Measurements from ENCODE around the gene PSTPIP2.

PSTPIP2 gene

GRCh38 chr18:46060359-46060841 is 11.7 kb downstream of the PSTPIP2 start:
- peak overlapping the region; percentile 58 for H3K27ac ChIP-seq
- no peaks in the 10 kb centered on the region for H3K27me3 ChIP-seq
- no peak for TF ChIP-seq CTCF (IDR thresholded peaks at IDR 0.05)
- H3K36me3 ChIP-seq = no peaks in the 10 kb centered on the region
- peaks cover 41 to 46% of the 10 kb centered on the region in 2 experiments for H3K4me1 ChIP-seq (ENCODE audit: control insufficient read depth in 1 of 2, insufficient read depth in 1 of 2, low read depth in 1 of 2, low read length in 1 of 2)
- H3K4me3 ChIP-seq (ENCODE audit: low read depth in 1 of 2, low read length in 1 of 2) = no peak overlapping the region
- H3K9me3 ChIP-seq = no peaks in the 10 kb centered on the region

- Histone ChIP-seq H3K27ac (peak overlapping the region; percentile 63), H3K36me3 (no peaks in the 10 kb centered on the region), H3K9me3 (no peaks in the 10 kb centered on the region), H3K27me3 (no peaks in the 10 kb centered on the region), H3K4me1 (ENCODE audit: control insufficient read depth in 1 of 2, insufficient read depth in 1 of 2, low read depth in 1 of 2, low read length in 1 of 2) (peaks cover 37 to 45% of the 10 kb centered on the region in 2 experiments), H3K4me3 (ENCODE audit: low read depth in 1 of 2, low read length in 1 of 2) (no peak overlapping the region)
- TF ChIP-seq CTCF (IDR thresholded peaks at IDR 0.05) = no peak
Observed at GRCh38 chr18:46055838-46056230, 16.2 kb downstream of the PSTPIP2 start.

- no peaks in the 10 kb centered on the region for H3K36me3 ChIP-seq
- H3K4me3 ChIP-seq (ENCODE audit: low read depth in 1 of 2, low read length in 1 of 2) = no peak overlapping the region
- H3K27me3 ChIP-seq = no peaks in the 10 kb centered on the region
- no peaks in the 10 kb centered on the region for H3K9me3 ChIP-seq
- H3K27ac ChIP-seq = peak overlapping the region; percentile 63
- TF ChIP-seq CTCF (IDR thresholded peaks at IDR 0.05) = no peak
- H3K4me1 ChIP-seq (ENCODE audit: control insufficient read depth in 1 of 2, insufficient read depth in 1 of 2, low read depth in 1 of 2, low read length in 1 of 2) = peaks cover 30 to 39% of the 10 kb centered on the region in 2 experiments
Observed at GRCh38 chr18:46054956-46055837, 16.9 kb downstream of the PSTPIP2 start.

- no peak for TF ChIP-seq CTCF (IDR thresholded peaks at IDR 0.05)
- no peak overlapping the region for H3K4me3 ChIP-seq (ENCODE audit: low read depth in 1 of 2, low read length in 1 of 2)
- H3K9me3 ChIP-seq = no peaks in the 10 kb centered on the region
- H3K36me3 ChIP-seq = no peaks in the 10 kb centered on the region
- H3K27me3 ChIP-seq = no peaks in the 10 kb centered on the region
- H3K4me1 ChIP-seq (ENCODE audit: control insufficient read depth in 1 of 2, insufficient read depth in 1 of 2, low read depth in 1 of 2, low read length in 1 of 2) = peaks cover 32 to 37% of the 10 kb centered on the region in 2 experiments
- peak overlapping the region; percentile 5 for H3K27ac ChIP-seq
Observed at GRCh38 chr18:46053368-46054095, 18.5 kb downstream of the PSTPIP2 start.

- peaks cover 5% of the 10 kb centered on the region for H3K36me3 ChIP-seq
- H3K27ac ChIP-seq = peak overlapping the region; percentile 64
- no peaks in the 10 kb centered on the region for H3K27me3 ChIP-seq
- H3K4me3 ChIP-seq (ENCODE audit: low read depth in 1 of 2, low read length in 1 of 2) = no peak overlapping the region
- H3K4me1 ChIP-seq (ENCODE audit: control insufficient read depth in 1 of 2, insufficient read depth in 1 of 2, low read depth in 1 of 2, low read length in 1 of 2) = peaks cover 36 to 37% of the 10 kb centered on the region in 2 experiments
- no peak for TF ChIP-seq CTCF (IDR thresholded peaks at IDR 0.05)
- no peaks in the 10 kb centered on the region for H3K9me3 ChIP-seq
Observed at GRCh38 chr18:46051731-46052461, 20.2 kb downstream of the PSTPIP2 start.

All from neutrophil (primary cell).